IPS DF 6.9 (cell line): Measurements from ENCODE around the gene MAPK6.
"Not testable (repeated sequence)": the region's sequence is repeated elsewhere in the genome, so short reads cannot be mapped to it uniquely, and the experiment has no call there.

Source experiments
- DNase-seq: peaks from one replicate; pipeline ENCODE4 v3.0.0-alpha.2; 2013; ENCODE audit warnings: low read depth, low spot score
- H3K27ac ChIP-seq: one replicate; pipeline ENCODE4 v1.5.1; 2013; ENCODE audit warnings: low read length, control low read depth
- H3K27me3 ChIP-seq: 2 replicates; pipeline ENCODE4 v1.6.1; 2013; ENCODE audit warnings: mild to moderate bottlenecking, low read length; ENCODE audit not compliant: control insufficient read depth, insufficient read depth
- H3K36me3 ChIP-seq: 2 replicates; pipeline ENCODE4 v1.6.1; 2013; ENCODE audit warnings: low read length; ENCODE audit not compliant: control insufficient read depth, insufficient read depth
- H3K4me1 ChIP-seq: 2 replicates; pipeline ENCODE4 v1.6.1; 2013; ENCODE audit warnings: low read length; ENCODE audit not compliant: control insufficient read depth, insufficient read depth
- H3K4me3 ChIP-seq: 2 replicates; pipeline ENCODE4 v1.5.1; 2013; ENCODE audit warnings: mild to moderate bottlenecking, low read length
- H3K9me3 ChIP-seq: 2 replicates; pipeline ENCODE4 v1.6.1; 2013; ENCODE audit warnings: low read length, inconsistent platforms; ENCODE audit not compliant: control insufficient read depth, insufficient read depth
- WGBS: extraction: QIAGEN DNeasy Blood & Tissue Kit; methylation state at CpG from one replicate; pipeline ENCODE4 v1.1.7; 2013; ENCODE audit warnings: mixed read lengths, missing lambda C conversion rate; ENCODE audit not compliant: insufficient read length, insufficient coverage; 5-methylcytosine and 5-hydroxymethylcytosine counted together

The MAPK6 gene

GRCh38 chr15:51992953-51993352 lies 26.1 kb upstream of the MAPK6 start:
- no peaks in the 10 kb centered on the region for H3K36me3 ChIP-seq
- no peak overlapping the region for H3K4me3 ChIP-seq
- H3K27ac ChIP-seq = no peak overlapping the region
- H3K4me1 ChIP-seq = no peaks in the 10 kb centered on the region
- no peak for DNase-seq
- WGBS = no CpG with 5 or more reads among the region's 1 CpG
- no peaks in the 10 kb centered on the region for H3K27me3 ChIP-seq
- no peaks in the 10 kb centered on the region for H3K9me3 ChIP-seq

GRCh38 chr15:52002351-52002750 lies 16.7 kb upstream of the MAPK6 start:
- Histone ChIP-seq H3K9me3 (no peaks in the 10 kb centered on the region), H3K4me3 (no peak overlapping the region), H3K4me1 (no peaks in the 10 kb centered on the region), H3K27me3 (no peaks in the 10 kb centered on the region), H3K36me3 (no peaks in the 10 kb centered on the region), H3K27ac (no peak overlapping the region)
- WGBS = no CpG with 5 or more reads among the region's 2 CpGs
- DNase-seq = no peak

- H3K9me3 ChIP-seq, DNase-seq, H3K4me3 ChIP-seq, H3K27me3 ChIP-seq, H3K4me1 ChIP-seq, H3K27ac ChIP-seq, H3K36me3 ChIP-seq: not testable (repeated sequence)
- whole genome bisulfite sequencing = no CpG with 5 or more reads among the region's 7 CpGs
Measured at GRCh38 chr15:52003089-52003488, 15.9 kb upstream of the MAPK6 start.

GRCh38 chr15:52003710-52004109 lies 15.3 kb upstream of the MAPK6 start:
- no peak for DNase-seq
- Histone ChIP-seq H3K4me1 (no peaks in the 10 kb centered on the region), H3K36me3 (no peaks in the 10 kb centered on the region), H3K27ac (no peak overlapping the region), H3K9me3 (no peaks in the 10 kb centered on the region), H3K27me3 (no peaks in the 10 kb centered on the region), H3K4me3 (no peak overlapping the region)
- no CpG with 5 or more reads among the region's 1 CpG for WGBS

- DNase-seq = no peak
- no peak overlapping the region for H3K27ac ChIP-seq
- no CpG with 5 or more reads among the region's 6 CpGs for WGBS
- H3K4me3 ChIP-seq = no peak overlapping the region
- H3K27me3 ChIP-seq = no peaks in the 10 kb centered on the region
- H3K4me1 ChIP-seq = no peaks in the 10 kb centered on the region
- H3K9me3 ChIP-seq = no peaks in the 10 kb centered on the region
- H3K36me3 ChIP-seq = no peaks in the 10 kb centered on the region
Measured at GRCh38 chr15:52004806-52005205, 14.2 kb upstream of the MAPK6 start.

GRCh38 chr15:52005748-52006701 lies 13.0 kb upstream of the MAPK6 start:
- no peak for DNase-seq
- H3K36me3 ChIP-seq = no peaks in the 10 kb centered on the region
- H3K9me3 ChIP-seq = no peaks in the 10 kb centered on the region
- H3K27ac ChIP-seq = no peak overlapping the region
- H3K27me3 ChIP-seq = no peaks in the 10 kb centered on the region
- WGBS = no CpG with 5 or more reads among the region's 5 CpGs
- no peak overlapping the region for H3K4me3 ChIP-seq
- H3K4me1 ChIP-seq = no peaks in the 10 kb centered on the region

- no peaks in the 10 kb centered on the region for H3K4me1 ChIP-seq
- no peak for DNase-seq
- no CpG with 5 or more reads among the region's 3 CpGs for WGBS
- H3K4me3 ChIP-seq = no peak overlapping the region
- H3K27me3 ChIP-seq = no peaks in the 10 kb centered on the region
- no peak overlapping the region for H3K27ac ChIP-seq
- no peaks in the 10 kb centered on the region for H3K36me3 ChIP-seq
- H3K9me3 ChIP-seq = no peaks in the 10 kb centered on the region
Measured at GRCh38 chr15:52006702-52007340, 12.2 kb upstream of the MAPK6 start.

GRCh38 chr15:52008359-52008697 lies 10.7 kb upstream of the MAPK6 start:
- no peak overlapping the region for H3K4me3 ChIP-seq
- DNase-seq = no peak
- H3K4me1 ChIP-seq = no peaks in the 10 kb centered on the region
- H3K27ac ChIP-seq = no peak overlapping the region
- no peaks in the 10 kb centered on the region for H3K36me3 ChIP-seq
- no CpG with 5 or more reads among the region's 5 CpGs for WGBS
- H3K27me3 ChIP-seq = no peaks in the 10 kb centered on the region
- no peaks in the 10 kb centered on the region for H3K9me3 ChIP-seq

- Histone ChIP-seq H3K4me1 (no peaks in the 10 kb centered on the region), H3K27me3 (no peaks in the 10 kb centered on the region), H3K4me3 (no peak overlapping the region), H3K27ac (no peak overlapping the region), H3K9me3 (no peaks in the 10 kb centered on the region), H3K36me3 (no peaks in the 10 kb centered on the region)
- DNase-seq = no peak
- WGBS = no CpG with 5 or more reads among the region's 2 CpGs
Measured at GRCh38 chr15:52008698-52009434, 10.2 kb upstream of the MAPK6 start.
